ENCODE measurements around the gene DSTYK.

DSTYK gene

DNA sequence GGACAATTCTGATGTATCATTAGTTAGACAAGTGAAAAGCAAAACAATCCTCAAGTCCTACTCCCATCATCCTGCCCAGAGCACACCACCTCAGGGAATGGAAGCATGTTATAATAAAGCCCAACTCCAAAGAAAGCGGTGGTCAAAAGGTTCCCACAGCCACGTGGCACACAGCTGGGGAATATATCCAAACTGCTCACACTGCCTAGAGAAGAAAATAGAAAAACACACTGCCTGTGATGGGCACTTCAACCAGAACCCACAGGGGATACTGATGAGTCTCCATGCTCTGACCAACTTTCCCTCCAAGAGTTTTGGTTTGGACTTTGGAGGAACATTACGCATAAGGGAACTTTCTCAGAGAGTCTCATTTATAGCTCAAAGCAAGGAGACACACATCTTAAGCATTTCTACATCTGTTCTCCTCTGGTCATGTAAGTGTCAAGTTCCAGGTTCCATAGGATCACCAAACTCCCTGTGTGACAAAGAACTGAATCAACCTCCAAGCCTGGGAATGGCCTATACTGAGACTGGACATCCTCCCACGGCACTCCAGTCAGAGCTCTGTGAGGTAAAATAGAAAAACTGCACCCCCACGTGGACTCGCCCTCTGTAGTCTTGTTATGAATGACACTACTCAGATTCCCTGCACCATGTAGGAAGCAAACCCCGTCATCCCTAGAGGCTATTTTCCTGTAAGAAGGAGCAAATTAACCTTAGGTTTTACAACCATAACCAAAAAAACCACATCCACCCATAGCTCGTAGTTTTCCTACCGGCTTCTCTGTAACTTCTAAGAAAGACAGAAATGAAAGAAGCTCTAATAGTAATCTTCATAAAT lies 12.2 kb downstream of the DSTYK start (continued):
- TF ChIP-seq ZNF302 (tag by site-specific recombination; IDR thresholded peaks at IDR 0.05; ENCODE audit: low read depth) (no peak), ZNF600 (tag by site-specific recombination; IDR thresholded peaks at IDR 0.05) (no peak), ZSCAN16 (tag by site-specific recombination; IDR thresholded peaks at IDR 0.05) (no peak), ZFP69B (tag by site-specific recombination; IDR thresholded peaks at IDR 0.05) (no peak), ZNF391 (tag by site-specific recombination; IDR thresholded peaks at IDR 0.05; ENCODE audit: borderline replicate concordance, low read depth) (no peak), ZNF654 (tag by site-specific recombination; IDR thresholded peaks at IDR 0.05; ENCODE audit: low read depth) (peak; percentile 22; the same call in 1 of the 2 replicates)
- TF ChIP-seq, protein P1, sequence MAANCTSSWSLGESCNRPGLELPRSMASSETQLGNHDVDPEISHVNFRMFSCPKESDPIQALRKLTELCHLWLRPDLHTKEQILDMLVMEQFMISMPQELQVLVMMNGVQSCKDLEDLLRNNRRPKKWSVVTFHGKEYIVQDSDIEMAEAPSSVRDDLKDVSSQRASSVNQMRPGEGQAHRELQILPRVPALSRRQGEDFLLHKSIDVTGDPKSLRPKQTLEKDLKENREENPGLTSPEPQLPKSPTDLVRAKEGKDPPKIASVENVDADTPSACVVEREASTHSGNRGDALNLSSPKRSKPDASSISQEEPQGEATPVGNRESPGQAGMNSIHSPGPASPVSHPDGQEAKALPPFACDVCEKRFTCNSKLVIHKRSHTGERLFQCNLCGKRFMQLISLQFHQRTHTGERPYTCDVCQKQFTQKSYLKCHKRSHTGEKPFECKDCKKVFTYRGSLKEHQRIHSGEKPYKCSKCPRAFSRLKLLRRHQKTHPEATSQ (tag by site-specific recombination; IDR thresholded peaks at IDR 0.05), result no peak

DNA sequence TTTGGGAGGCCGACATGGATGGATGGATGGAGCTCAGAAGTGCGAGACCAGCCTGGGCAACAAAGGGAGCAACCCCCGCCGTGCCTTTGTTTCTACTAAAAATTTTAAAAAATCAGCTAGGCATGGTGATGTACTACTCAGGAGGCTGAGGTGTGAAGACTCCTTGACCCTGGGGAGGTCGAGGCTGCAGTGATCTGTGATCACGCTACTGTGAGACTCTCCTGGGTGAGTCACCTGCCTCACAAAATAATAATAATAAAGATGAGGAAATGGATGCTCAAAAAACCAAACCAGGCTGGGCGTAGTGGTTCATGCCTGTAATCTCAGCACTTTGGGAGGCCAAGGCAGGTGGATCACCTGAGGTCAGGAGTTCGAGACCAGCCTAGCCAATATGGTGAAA lies 19.2 kb downstream of the DSTYK start:
- ChIA-PET POLR2A (no interaction called here), CTCF (interaction anchor here (0.6 to 0.7 kb wide), 3 partner anchors 48 to 292 kb away, joined by 3 read pairs; no protein-coding TSS in a partner anchor)
- Histone ChIP-seq H3K36me3 (ENCODE audit: control insufficient read depth in 2 of 2, insufficient read depth in 1 of 2, low read length in 2 of 2) (peaks cover 0 to 3% of the 10 kb centered on the region in 2 experiments; a peak in 1 of 3 replicates), H3K9me3 (ENCODE audit: control insufficient read depth, insufficient read depth, low read depth, low read length) (no peaks in the 10 kb centered on the region), H3K27ac (ENCODE audit: extremely low read depth, low read depth, low read length) (no peak overlapping the region), H3K4me1 (ENCODE audit: control insufficient read depth, insufficient read depth, low read length) (peaks cover 3% of the 10 kb centered on the region; the same call in 1 of the 2 replicates), H3K4me3 (ENCODE audit: low read depth, low read length) (no peak overlapping the region)
- no peak for TF ChIP-seq ZNF521 (tag by site-specific recombination; IDR thresholded peaks at IDR 0.05)
- TF ChIP-seq, protein P2, sequence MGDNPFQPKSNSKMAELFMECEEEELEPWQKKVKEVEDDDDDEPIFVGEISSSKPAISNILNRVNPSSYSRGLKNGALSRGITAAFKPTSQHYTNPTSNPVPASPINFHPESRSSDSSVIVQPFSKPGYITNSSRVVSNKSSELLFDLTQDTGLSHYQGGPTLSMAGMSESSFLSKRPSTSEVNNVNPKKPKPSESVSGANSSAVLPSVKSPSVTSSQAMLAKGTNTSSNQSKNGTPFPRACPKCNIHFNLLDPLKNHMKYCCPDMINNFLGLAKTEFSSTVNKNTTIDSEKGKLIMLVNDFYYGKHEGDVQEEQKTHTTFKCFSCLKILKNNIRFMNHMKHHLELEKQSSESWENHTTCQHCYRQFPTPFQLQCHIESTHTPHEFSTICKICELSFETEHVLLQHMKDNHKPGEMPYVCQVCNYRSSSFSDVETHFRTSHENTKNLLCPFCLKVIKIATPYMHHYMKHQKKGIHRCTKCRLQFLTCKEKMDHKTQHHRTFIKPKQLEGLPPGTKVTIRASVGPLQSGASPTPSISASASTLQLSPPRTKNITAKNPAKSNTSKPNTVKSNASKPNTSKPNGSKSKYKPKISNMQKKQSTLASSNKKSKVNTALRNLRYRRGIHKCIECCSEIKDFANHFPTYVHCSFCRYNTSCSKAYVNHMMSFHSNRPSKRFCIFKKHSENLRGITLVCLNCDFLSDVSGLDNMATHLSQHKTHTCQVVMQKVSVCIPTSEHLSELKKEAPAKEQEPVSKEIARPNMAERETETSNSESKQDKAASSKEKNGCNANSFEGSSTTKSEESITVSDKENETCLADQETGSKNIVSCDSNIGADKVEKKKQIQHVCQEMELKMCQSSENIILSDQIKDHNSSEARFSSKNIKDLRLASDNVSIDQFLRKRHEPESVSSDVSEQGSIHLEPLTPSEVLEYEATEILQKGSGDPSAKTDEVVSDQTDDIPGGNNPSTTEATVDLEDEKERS (tag by site-specific recombination; IDR thresholded peaks at IDR 0.05), result no peak

DNA sequence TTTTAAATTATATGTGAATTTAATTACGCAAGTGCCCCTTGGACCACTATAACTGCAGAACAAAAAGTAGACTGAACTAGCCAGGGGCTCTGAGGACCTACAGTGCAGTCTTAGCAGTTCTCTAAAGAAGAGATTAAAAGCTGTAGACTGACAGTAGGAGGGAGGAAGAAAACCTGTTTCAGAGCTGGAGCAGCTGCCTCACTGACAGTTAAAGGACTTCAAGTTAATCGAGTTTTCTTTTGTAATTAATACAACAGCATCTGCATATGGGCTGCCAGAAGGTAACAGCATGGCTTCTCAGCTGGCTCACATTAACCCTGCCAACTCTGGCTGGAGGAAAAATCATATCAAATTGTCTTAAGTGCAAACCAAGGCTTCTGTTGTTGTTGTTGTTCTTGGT lies 19.9 kb downstream of the DSTYK start:
- no peak for TF ChIP-seq ZSCAN16 (tag by site-specific recombination; IDR thresholded peaks at IDR 0.05)
- TF ChIP-seq ZBTB8A (tag by site-specific recombination; IDR thresholded peaks at IDR 0.05), result no peak
- TF ChIP-seq, protein P3, sequence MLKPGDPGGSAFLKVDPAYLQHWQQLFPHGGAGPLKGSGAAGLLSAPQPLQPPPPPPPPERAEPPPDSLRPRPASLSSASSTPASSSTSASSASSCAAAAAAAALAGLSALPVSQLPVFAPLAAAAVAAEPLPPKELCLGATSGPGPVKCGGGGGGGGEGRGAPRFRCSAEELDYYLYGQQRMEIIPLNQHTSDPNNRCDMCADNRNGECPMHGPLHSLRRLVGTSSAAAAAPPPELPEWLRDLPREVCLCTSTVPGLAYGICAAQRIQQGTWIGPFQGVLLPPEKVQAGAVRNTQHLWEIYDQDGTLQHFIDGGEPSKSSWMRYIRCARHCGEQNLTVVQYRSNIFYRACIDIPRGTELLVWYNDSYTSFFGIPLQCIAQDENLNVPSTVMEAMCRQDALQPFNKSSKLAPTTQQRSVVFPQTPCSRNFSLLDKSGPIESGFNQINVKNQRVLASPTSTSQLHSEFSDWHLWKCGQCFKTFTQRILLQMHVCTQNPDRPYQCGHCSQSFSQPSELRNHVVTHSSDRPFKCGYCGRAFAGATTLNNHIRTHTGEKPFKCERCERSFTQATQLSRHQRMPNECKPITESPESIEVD (tag by site-specific recombination; IDR thresholded peaks at IDR 0.05), result peak; percentile 37; the same call in 1 of the 2 replicates
- Histone ChIP-seq H3K27ac (ENCODE audit: extremely low read depth, low read depth, low read length) (no peak overlapping the region), H3K4me1 (ENCODE audit: control insufficient read depth, insufficient read depth, low read length) (peaks cover 3% of the 10 kb centered on the region; the same call in 1 of the 2 replicates), H3K4me3 (ENCODE audit: low read depth, low read length) (no peak overlapping the region), H3K9me3 (ENCODE audit: control insufficient read depth, insufficient read depth, low read depth, low read length) (no peaks in the 10 kb centered on the region), H3K36me3 (ENCODE audit: control insufficient read depth in 2 of 2, insufficient read depth in 1 of 2, low read length in 2 of 2) (peaks cover 0 to 7% of the 10 kb centered on the region in 2 experiments; a peak in 1 of 3 replicates)
- ChIA-PET POLR2A (no interaction called here), CTCF (interaction anchor here (0.6 to 1.0 kb wide), 3 partner anchors 36 to 291 kb away, joined by 3 read pairs; partner anchors contain the start of gene TMCC2)

All from HEK293 (cell line).